A549 (cell line): Measurements from ENCODE around the gene UBAC1.

Experiments
- CHD2 ChIP-seq: fragments of 150-350 bp; IDR thresholded peaks from 2 replicates; pipeline ENCODE4 v1.6.1; 2014; ENCODE audit warnings: low read length; ENCODE audit not compliant: partially characterized antibody
- EP300 ChIP-seq, 2 experiments: fragments of >200 bp; sonication (Bioruptor Twin); formaldehyde crosslinking; IDR thresholded peaks; 2 replicates in 1 of 2; 3 replicates in 1 of 2; pipeline ENCODE4 v1.6.1; 2016 to 2017
- ESRRA ChIP-seq: fragments of 150-350 bp; IDR thresholded peaks from 2 replicates; pipeline ENCODE4 v1.6.1; 2014; ENCODE audit warnings: mild to moderate bottlenecking, low read length, borderline replicate concordance
- MAX ChIP-seq: IDR thresholded peaks from 2 replicates; pipeline ENCODE4 v1.6.1; 2012
- MAZ ChIP-seq: fragments of 150-350 bp; IDR thresholded peaks from 2 replicates; pipeline ENCODE4 v1.6.1; 2014; ENCODE audit warnings: antibody characterized with exemption, low read depth, low read length, borderline replicate concordance
- MYC ChIP-seq: IDR thresholded peaks from 2 replicates; pipeline ENCODE4 v1.6.1; 2012; ENCODE audit warnings: mild to moderate bottlenecking, inconsistent platforms, low read length, improper control_type of control experiment, borderline replicate concordance
- NR3C1 ChIP-seq: fragments of >200 bp; sonication (Bioruptor Twin); formaldehyde crosslinking; IDR thresholded peaks from 3 replicates; pipeline ENCODE4 v1.6.1; 2017
- POLR2A ChIP-seq: IDR thresholded peaks from 2 replicates; pipeline ENCODE4 v1.6.1; 2012; ENCODE audit warnings: mild to moderate bottlenecking, low read length
- POLR2AphosphoS2 ChIP-seq: conservative IDR thresholded peaks from 2 replicates; pipeline ENCODE4 v1.6.1; 2012; ENCODE audit warnings: low read length, improper control_type of control experiment, inconsistent platforms
- REST ChIP-seq: fragments of 200-600 bp; sonication (generic); IDR thresholded peaks from 2 replicates; pipeline ENCODE4 v1.6.1; 2016; ENCODE audit warnings: antibody characterized with exemption, mild to moderate bottlenecking, moderate library complexity
- TF ChIP-seq, protein P1 (sequence below): fragments of 450-650 bp; IDR thresholded peaks from 2 replicates; pipeline ENCODE4 v1.6.1; 2014; ENCODE audit warnings: antibody characterized with exemption
- TF ChIP-seq, protein P2 (sequence below): IDR thresholded peaks from 2 replicates; pipeline ENCODE4 v1.6.1; 2012
- TF ChIP-seq, protein P3 (sequence below): fragments of >200 bp; sonication (Bioruptor Twin); formaldehyde crosslinking; IDR thresholded peaks from 3 replicates; pipeline ENCODE4 v1.5.1; 2016

DNA sequence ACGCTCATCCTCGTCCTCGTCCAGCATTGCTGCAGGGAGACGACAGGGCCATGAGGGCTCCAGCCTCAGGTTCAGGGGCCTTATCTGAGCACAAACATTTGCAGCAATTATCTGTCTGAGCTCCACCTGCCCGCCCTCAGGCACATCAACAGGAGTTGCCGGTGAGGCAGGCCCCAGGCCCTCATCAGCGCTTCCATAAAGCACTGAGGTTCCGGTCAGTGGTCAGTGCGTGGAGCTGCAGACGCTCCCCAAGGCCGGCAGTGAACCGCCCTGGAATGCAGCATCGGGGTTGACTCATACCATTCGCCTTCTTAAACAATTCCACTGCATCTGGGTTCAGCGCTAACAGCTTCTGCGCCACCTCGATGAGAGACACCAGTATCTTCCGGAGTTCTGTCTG, 15.2 kb downstream of the UBAC1 start:
- TF ChIP-seq, protein P1, sequence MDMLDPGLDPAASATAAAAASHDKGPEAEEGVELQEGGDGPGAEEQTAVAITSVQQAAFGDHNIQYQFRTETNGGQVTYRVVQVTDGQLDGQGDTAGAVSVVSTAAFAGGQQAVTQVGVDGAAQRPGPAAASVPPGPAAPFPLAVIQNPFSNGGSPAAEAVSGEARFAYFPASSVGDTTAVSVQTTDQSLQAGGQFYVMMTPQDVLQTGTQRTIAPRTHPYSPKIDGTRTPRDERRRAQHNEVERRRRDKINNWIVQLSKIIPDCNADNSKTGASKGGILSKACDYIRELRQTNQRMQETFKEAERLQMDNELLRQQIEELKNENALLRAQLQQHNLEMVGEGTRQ, result no peak
- no peak for TF ChIP-seq POLR2A
- TF ChIP-seq, protein P2, sequence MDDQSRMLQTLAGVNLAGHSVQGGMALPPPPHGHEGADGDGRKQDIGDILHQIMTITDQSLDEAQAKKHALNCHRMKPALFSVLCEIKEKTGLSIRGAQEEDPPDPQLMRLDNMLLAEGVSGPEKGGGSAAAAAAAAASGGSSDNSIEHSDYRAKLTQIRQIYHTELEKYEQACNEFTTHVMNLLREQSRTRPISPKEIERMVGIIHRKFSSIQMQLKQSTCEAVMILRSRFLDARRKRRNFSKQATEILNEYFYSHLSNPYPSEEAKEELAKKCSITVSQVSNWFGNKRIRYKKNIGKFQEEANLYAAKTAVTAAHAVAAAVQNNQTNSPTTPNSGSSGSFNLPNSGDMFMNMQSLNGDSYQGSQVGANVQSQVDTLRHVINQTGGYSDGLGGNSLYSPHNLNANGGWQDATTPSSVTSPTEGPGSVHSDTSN, result no peak
- TF ChIP-seq, protein P3, sequence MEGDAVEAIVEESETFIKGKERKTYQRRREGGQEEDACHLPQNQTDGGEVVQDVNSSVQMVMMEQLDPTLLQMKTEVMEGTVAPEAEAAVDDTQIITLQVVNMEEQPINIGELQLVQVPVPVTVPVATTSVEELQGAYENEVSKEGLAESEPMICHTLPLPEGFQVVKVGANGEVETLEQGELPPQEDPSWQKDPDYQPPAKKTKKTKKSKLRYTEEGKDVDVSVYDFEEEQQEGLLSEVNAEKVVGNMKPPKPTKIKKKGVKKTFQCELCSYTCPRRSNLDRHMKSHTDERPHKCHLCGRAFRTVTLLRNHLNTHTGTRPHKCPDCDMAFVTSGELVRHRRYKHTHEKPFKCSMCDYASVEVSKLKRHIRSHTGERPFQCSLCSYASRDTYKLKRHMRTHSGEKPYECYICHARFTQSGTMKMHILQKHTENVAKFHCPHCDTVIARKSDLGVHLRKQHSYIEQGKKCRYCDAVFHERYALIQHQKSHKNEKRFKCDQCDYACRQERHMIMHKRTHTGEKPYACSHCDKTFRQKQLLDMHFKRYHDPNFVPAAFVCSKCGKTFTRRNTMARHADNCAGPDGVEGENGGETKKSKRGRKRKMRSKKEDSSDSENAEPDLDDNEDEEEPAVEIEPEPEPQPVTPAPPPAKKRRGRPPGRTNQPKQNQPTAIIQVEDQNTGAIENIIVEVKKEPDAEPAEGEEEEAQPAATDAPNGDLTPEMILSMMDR, result no peak
- no peak for TF ChIP-seq MAX
- no peak for TF ChIP-seq MAZ
- TF ChIP-seq ESRRA, result no peak
- TF ChIP-seq NR3C1, result no peak
- TF ChIP-seq REST, result no peak
- no peak for TF ChIP-seq POLR2AphosphoS2
- no peak for TF ChIP-seq EP300 (IDR thresholded peaks at IDR 0.05)
- no peak for TF ChIP-seq MYC
- TF ChIP-seq CHD2, result no peak
